Activated T-cell treated with anti-CD3 and anti-CD28 coated beads for 48 hours (primary cell): ENCODE data around the gene ARFGAP1.

Experiments
- DNase-seq: peaks from one replicate; pipeline ENCODE4 v3.0.0-alpha.2; 2020; ENCODE audit warnings: low read depth

Gene ARFGAP1

DNA sequence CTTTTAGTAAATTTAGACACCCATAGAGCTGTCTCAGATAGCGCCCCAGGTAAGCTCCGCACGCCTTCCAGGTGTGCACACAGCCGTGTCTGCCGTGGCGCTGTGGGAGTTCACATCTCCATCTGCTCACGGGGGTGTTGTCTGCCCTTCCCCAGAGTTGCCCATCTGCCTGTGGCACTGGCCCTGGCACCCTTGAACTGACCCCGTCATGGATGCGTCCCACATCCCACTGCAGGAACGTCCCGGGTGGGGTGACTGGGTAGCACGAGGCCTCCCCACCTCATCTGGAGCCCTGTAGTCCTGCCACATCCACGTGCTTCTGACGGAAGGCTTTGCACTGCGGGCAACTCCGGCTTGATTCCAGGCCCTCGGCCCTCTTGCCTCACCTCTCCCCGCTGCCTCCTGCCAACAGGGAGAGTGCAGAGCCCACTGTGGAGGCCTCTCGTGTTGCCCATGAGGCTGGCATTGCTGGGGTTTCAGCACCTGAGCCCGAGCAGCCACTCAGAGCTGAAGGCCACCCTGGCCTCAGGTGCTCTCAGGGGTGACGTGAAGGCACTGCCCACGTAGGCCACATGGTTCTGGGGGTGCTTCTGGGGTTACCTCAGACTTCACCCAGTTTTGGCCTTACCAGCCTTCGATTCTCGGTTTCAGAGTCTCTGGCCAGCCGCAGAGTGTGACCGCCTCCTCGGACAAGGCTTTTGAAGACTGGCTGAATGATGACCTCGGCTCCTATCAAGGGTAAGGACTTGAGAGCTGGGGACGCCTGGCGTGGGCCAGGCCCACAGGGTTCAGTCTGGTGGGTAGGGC lies 5.1 kb downstream of the ARFGAP1 start:
- no peak for DNase-seq

DNA sequence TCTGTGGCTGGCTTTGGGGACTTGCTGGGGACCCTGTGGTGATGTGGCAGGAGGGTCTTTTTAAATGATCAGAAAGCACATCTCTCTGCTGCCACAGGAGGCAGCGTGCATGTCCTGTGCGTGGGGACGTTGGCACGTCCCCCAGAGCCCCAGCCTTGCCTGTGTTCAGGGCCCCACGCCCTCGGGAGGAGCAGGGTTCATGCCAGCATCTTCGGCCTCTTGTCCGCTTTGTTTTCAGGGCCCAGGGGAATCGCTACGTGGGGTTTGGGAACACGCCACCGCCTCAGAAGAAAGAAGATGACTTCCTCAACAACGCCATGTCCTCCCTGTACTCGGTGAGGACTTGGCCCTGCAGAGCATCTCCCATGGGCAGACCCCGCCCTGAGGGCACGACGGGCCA lies 6.0 kb downstream of the ARFGAP1 start:
- DNase-seq, result no peak

DNA sequence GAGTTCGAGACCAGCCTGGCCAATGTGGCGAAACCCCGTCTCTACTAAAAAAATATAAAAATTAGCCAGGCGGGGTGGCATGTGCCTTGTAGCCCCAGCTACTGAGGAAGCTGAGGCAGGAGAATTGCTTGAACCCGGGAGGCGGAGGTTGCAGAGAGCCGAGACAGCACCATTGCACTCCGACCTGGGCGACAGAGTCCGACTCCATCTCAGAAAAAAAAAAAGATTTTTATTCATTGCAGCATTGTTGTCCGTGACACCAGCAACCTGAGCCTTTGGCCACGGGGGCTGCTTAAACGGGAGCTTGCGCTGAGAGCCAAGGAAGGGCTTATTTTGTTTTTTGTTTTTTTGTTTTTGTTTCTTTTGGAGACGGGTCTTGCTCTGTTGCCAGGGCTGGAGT lies 7.3 kb downstream of the ARFGAP1 start:
- no peak for DNase-seq

DNA sequence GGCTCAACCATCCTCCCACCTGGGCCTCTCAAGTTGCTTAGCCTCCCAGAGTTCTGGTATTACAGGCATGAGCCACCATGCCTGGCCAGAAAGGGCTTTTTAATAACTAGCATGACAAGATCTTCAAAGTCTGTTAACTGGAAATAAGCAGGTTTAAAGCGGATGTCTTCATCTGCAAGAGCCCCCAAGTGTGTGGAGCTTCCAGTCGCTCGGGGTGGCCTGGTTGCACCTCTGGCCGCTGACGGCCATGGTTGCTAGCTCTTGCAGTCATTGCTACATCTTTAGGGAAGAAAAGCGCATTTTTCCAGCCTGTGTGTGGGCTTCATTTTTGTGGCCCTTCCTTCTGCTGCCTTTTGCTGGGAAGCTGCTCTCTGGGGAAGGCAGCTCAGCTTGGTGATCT lies 7.8 kb downstream of the ARFGAP1 start:
- no peak for DNase-seq

DNA sequence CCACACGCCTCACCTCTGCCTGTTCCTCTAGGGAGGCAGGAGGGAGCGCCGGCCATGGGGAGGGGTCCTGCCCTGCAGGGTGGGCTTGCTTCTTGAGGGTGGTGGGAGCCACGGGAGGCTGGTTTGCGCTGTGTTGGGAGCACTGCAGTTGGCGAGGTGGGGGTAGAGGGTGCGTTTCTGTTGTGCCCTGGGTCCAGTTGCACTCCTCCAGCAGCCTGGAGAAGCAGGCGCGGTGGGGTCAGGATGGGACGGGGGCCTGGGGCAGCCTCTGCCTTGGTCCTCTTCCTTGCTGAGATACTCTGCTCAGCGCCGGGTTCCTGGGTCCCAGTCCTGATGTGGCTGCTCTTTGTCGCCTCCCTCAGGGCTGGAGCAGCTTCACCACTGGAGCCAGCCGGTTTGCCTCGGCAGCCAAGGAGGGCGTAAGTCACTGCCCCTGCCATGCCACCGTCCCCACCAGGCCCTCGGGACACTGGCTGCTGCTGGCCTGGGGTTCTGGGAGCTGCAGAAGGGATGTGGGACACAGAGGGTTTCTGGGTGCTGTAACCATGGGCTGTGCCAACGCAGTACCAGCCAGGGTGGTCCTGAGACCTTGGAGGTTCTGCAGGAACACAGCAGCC lies 8.4 kb downstream of the ARFGAP1 start:
- no peak for DNase-seq

DNA sequence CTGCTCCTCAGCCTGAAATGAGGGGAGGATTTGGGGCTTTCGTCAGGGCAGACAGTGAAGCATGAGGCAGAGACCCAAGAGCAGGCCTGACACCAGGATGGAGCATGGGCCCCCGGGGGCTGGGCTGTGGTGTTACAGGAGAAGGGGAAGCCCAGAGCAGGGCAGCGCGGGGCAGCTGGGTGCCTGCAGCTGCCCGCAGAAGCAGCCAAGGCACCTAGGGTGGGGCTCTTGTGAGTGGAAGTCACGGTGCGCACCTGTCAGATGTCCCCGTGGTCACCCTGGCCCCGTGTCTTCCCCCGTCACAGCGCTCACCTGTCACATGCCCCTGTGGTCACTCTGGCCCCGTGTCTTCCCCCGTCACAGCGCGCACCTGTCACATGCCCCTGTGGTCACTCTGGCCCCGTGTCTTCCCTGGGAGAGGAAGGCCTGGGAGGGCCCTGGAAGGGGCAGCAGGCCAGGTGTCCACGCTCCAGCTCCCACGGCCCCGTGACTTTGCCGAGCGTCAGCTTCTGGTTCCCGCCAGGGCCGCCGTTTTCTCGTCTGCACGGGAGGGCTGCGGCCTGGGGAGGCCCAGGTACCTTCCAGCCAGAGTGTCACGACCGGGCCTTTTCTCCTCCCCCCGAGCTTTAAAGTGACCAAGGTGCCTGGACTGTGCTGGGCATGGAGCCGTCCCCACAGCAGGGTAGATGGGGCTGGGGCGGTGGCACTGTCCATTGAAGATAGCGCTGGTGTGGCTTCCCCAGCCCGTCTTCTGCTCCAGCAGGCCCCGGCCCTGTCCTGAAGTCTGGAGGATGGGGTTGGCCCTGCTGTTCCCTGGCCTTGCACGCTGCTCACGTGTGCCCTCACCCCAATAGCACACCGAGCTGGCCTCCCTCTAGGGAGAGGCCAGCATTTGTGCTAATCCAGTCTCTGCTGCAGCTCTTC lies 9.4 kb downstream of the ARFGAP1 start:
- no peak for DNase-seq

DNA sequence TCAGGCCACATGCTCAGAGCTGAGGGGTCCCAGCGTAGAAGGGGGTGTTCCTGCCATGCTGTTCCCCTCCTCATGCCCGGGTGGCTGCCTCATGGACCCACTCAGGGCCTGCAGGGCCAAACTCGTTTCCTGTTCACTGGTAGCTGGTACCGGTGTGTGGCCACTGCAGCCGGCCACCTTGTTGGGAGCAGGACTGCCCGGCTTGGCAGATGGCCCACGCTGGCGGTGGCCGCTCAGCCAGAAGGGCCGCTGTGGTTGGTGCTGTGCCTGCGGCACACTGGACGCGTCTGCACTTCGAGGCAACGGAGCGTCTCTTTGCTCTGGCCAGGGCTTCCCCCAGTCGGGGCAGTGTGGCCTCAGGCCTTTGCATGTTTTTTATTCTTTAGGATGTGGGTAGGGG lies 10.3 kb downstream of the ARFGAP1 start:
- DNase-seq, result no peak

DNA sequence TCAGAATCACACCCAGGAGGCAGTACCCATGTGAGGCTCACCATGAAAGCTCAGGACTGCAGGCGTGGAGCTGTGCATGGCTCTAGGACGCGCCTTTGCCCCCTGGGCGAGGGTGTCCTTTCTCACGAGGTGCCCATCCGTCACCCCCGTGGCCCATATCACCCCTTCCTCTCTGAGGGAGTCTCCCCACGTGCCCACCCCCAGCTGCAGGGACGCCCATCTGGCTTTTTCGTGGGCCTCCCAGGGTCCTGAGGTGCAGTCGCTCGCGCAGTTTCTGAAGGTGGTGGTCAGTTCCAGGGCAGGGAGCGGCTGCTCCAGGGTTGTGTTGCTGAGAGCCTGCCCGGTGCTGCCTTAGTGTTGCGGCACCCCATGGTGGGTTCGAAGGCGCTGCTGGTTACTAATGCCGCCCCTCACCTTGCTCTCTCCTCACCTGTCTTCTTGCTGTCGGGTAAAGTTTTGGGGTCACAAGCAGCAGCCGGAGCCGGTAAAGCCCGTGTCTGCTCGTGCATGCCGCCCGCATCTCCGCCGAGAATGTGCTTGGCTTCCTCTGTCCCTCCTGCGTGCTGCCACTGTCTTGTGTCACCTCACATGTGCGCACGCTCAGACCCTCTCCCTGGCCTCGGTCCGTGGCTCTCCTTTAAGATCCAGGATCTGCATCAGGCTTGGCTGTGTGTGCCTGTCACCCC lies 10.9 kb downstream of the ARFGAP1 start:
- DNase-seq, result no peak

DNA sequence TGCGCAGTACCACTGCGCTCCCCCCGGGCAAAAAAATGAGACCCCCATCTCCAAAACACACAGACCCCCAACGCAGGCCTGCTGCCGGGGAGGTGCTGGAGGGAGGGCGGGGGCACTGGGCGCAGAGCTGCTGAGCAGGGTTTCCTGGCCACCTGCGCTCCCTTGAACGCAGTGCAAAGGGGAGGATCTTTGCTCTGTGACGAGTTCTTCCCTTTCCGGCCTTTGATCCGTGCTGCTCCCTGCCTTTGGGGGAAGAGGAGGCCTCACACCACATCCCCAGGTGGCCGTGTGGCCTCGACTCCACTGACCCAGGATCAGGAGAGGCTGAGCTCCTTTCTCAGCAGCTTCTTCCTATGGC lies 11.4 kb downstream of the ARFGAP1 start:
- DNase-seq, result no peak

DNA sequence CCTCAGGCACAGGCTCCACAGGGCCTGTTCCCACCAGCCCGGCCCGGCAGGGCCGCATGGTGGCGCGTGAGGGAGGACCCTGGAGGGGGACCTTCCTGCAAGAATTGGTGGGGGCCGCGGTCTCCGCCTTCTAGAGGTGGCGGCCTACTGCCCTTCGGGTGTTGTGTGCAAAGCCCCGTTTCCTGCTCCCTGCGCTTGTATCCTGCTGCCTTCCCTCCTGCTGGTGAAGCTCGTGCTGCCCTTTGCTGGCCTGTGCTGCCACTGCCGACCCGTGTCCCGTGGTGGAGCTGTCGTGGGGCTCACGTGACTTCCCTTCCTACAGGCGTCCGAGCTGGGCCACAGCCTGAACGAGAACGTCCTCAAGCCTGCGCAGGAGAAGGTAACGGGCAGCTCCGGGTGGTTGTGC lies 11.9 kb downstream of the ARFGAP1 start:
- DNase-seq, result no peak

DNA sequence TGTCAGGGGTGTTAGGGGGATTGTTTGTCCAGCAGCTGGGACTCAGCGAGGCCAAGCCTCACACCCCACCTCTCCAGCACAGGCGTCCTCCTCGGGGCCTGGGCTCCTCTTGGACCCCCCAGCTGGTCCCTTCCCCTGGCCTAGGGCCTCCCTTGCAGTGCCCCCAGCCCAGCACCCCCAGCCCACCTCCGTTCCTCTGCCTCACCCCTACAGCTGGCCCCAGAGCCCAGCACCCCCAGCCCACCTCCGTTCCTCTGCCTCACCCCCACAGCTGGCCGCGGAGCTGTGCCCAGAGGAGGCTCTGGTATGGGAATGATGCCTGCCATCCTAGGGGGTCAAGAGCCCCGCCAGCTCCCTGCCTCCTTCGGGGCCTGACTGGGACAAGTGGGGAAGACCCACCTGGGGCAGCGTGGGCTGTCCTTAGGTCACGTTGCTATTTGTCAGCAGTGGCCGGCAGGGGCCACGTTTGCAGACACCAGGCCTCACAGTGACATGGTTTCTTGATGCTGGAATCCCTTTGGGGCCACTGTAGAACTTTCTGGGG lies 12.4 kb downstream of the ARFGAP1 start:
- no peak for DNase-seq

DNA sequence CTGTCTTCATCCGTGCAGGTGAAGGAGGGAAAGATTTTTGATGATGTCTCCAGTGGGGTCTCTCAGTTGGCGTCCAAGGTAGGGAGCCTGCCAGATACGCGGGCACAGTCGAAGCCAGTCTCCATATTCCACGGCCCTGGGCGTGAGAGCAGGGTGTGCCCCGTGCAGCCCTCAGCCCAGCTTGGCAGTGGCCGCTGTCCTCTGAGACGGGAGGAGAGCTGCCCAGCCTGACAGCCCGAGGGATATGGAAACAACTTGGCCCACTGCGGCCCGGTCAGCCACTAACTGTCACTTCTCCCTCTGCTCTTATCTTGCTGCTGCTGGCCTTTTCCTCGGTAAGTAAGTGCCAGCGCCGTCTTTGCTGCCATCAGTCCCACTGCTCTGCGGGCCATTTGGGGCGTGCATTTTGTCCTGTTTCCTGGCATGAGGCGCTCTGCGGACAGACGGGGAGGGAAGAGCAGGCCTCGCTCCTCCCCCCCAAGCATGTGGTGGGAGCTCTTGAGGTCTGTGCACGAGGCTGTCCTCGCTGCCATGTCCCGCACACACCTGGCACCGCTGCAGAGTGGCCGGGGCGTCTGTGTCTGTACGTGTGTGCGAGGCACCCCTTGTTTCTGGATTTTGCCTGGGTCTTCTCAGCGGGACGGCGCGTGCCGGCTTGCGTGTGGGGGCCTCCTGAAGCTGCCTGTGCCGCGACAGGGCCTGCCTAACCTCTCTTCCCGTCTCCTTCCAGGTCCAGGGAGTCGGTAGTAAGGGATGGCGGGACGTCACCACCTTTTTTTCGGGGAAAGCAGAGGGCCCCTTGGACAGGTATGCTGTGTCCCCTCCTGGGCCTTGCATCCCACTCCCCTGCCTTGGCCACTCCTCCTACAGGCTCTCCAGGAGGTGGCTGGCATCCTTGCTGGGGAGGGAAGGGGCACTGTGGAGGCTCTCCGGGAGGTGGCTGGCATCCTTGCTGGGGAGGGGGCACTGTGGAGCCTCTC lies 13.3 kb downstream of the ARFGAP1 start:
- DNase-seq, result no peak

DNA sequence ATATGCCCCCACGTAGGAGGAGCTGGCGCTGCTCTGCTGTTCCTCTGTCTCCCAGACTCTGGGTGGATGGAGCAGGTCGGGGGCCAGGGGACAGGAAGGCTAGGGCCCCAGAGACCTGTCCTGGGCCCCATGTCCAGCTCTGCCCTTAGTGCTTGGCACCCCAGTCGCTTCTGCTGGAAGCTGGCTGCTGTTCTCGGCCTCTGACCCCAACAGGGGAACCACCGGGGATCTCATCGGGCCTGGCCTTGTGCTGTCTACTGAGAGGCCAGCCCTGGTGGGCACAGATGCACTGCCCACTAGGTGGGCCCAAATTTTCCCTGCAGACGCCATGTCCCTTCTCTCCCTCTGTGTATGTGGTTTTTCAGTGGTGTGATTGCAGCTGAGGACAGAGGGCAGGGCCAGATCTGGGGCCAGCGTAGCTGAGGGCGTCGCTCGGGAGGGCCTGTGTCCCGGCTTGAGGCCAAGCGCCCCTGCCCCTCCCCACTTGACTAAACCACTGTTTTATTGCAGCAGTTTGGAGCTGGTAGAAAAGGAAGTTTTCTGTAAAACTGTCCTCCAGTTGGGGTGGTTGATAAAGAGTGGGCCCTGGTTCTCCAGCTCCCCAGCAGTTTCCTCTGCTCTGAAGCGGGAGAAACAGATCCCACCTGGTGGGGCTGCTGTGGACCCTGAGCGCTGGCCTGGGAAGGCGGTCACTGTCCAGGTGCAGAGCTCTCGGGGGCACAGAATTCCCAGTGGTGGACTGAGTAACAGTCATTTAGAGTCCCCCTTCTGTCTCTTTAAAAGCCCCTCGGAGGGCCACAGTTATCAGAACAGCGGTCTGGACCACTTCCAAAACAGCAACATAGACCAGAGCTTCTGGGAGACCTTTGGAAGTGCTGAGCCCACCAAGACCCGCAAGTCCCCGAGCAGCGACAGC lies 14.4 kb downstream of the ARFGAP1 start:
- no peak for DNase-seq

DNA sequence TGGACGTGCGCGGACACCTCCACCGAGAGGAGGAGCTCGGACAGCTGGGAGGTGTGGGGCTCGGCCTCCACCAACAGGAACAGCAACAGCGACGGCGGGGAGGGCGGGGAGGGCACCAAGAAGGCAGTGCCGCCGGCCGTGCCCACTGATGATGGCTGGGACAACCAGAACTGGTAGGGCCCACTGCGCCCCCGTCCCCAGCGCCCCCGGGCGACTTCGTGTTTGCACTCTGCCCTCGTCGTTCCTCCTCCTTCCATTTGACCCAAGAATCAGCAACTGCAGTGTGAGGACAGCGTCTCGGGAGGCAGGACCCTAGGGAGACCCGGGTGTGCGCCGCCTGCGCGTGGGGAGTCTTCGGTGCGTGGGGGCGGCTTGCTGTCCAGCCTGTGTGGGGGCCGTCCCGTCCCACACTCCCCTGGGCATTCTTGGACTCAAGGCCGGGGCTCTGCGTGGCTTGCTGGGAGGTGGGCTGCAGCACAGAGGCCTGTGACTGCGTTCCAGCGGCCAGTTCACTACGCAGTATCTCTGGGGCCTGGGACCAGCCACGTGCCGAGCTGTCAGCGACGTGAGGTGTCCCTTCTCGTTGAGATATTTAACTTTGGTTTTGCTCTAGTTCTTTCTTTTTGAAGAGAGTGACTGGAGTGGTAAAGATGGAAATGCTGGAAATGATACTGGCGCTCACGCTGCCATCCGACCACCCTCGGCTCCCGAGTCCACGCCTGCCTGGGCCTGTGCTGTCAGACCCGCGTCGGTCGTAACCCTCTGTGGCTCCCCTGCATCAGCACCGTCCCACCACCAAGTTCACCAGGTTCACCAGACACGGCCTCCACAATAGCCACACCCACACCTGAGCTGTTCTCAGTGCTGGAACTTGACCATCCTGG lies 15.3 kb downstream of the ARFGAP1 start:
- no peak for DNase-seq

DNA sequence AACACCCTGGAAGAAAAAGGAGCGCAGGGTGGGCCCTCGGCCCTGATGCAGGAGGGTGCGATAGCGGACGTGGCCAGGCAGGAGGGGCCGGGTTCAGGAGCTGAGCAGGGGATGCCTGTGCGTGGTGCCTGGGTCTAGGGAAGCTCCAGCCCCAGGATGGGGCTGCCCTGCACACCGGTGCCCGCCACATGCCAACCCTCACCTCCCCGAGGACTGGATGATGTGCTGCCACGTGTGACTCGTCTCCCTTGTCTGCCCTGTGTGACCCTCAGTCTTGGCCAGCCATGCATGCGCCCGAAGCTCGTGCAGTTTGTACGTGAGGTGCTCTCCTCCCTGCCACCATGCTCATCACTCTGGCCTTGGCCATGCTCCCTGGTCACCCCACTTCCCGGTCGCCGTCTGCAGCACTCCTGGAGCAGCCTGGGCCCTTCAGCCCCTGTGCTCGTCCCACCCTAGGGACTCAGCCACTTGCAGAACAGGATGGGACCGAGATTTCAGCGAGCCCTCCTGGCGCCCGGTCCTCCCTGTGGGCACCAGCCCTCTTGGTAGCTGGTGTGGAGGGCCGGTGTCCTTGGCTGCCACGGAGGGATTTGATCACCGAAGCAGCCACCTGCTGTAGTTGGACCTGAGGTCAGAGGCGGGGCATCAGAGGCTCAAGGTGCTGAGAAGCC lies 16.1 kb downstream of the ARFGAP1 start:
- DNase-seq, result no peak

DNA sequence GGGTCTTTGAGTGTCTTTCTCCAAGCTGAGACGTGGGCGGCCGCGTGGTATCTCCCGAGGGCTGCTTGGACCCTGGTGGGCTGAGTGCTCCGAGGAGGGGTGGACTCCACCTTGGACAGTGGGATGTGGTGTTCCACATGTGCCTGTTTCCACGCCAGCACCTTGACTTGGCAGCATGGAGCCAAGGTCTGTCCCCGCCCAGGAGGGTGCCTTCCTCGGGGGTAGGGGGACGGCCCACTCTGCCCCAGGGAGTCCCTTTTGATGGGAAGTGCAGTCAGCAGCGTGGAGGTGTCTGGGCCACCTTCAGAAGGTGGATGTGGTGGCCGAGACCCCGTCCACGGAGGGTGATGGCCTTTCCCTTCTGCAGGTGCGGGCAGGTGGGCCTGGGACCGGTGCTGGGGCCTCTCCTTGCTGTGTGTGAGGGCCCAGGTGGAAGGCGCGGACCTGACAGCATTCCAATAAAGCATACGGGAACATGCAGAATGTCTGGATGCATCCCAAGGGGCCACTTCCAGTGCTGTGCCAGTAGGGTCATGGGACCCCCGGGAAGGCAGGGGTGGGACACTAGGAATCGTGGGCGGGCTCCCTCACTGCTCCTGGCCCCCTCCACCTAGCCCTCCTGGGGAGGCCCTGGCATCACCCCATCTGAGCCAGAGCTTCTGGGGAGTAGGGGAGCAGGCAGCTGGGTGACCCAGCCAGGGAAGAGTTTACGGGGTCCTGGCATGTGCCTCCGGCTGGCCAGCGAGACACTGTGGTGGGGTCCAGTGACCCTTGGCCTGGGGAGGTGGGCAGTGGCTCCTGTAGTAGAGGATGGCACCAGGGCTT lies 16.9 kb downstream of the ARFGAP1 start:
- DNase-seq, result no peak

DNA sequence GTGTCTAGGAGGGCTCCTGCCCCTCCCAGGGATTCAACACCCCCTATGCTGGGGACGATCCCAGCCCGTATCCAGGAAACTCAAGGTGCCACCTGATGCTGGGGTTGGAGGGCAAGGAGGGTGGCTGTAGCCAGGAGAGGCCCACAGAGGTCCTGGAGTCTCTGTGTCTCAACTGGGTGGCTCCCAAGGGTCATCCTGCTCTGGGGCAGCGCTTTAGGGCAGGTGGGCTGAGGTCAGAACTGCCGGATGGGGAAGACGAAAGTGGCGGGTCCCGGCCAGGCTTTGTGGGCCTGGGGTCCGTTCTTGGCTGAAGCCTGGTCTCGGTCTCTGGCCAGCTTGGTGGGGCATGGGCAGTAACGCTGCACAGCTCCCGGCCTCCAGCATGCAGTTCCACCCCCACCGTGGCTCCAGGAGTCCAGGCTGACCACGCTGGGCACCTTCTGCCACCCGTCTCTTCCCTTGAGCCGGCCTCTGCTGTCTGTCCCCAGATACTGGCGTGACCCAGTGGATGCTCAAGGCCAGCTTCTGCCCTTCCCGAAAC lies 17.6 kb downstream of the ARFGAP1 start:
- DNase-seq, result no peak
